ENCODE data around the gene SH3TC2. TPM values are rescaled to one million over a fixed set of nuclear protein-coding genes. Genes with fewer than 3 reads are reported as not detected.

The SH3TC2 gene
- total RNA-seq, 4 donors from 2014 or later: 1.9 to 8.2 (median 5.2) TPM

DNA sequence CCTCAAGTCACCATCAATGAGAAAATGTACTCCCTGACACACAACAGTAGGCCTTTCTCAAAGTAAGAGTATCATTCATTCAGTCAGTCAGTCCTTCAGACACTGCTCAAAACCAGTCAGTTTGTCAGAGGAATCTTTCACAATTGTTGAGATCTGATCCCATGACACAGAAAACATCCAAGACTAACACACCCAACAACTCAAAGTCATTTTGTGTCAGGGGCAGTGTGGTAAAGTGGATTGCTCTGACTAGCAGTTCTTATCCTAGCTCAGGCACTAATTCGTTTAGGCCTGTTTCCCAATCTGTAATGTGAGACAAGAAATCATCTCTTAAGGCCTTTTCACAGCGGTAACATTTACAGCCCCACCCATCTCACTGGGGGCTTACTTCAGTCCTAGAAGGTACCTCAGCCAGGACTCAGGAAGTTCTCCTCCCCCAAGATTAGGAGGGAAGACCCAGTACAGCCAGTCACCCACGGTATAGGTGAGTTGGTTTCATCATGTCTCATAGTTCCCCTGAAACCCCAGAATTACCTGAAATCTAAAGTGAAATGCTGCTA is 31.9 kb downstream of the SH3TC2 start:
- Histone ChIP-seq H3K36me3 (no peaks in the 10 kb centered on the region), H3K27ac (no peak overlapping the region), H3K9me3 (no peaks in the 10 kb centered on the region), H3K4me3 (no peak overlapping the region), H3K27me3 (no peaks in the 10 kb centered on the region), H3K4me1 (no peaks in the 10 kb centered on the region)
- no peak for TF ChIP-seq POLR2AphosphoS5 (IDR thresholded peaks at IDR 0.05)
- TF ChIP-seq, protein P1, sequence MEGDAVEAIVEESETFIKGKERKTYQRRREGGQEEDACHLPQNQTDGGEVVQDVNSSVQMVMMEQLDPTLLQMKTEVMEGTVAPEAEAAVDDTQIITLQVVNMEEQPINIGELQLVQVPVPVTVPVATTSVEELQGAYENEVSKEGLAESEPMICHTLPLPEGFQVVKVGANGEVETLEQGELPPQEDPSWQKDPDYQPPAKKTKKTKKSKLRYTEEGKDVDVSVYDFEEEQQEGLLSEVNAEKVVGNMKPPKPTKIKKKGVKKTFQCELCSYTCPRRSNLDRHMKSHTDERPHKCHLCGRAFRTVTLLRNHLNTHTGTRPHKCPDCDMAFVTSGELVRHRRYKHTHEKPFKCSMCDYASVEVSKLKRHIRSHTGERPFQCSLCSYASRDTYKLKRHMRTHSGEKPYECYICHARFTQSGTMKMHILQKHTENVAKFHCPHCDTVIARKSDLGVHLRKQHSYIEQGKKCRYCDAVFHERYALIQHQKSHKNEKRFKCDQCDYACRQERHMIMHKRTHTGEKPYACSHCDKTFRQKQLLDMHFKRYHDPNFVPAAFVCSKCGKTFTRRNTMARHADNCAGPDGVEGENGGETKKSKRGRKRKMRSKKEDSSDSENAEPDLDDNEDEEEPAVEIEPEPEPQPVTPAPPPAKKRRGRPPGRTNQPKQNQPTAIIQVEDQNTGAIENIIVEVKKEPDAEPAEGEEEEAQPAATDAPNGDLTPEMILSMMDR (IDR thresholded peaks at IDR 0.05): no peak
- no peak for TF ChIP-seq EP300 (IDR thresholded peaks at IDR 0.05)
- no peak for TF ChIP-seq POLR2A (IDR thresholded peaks at IDR 0.05)
- 90% methylated on average over 3 of the region's 3 CpGs for WGBS
- no peak for DNase-seq (ENCODE audit: low spot score in 2 of 2)

DNA sequence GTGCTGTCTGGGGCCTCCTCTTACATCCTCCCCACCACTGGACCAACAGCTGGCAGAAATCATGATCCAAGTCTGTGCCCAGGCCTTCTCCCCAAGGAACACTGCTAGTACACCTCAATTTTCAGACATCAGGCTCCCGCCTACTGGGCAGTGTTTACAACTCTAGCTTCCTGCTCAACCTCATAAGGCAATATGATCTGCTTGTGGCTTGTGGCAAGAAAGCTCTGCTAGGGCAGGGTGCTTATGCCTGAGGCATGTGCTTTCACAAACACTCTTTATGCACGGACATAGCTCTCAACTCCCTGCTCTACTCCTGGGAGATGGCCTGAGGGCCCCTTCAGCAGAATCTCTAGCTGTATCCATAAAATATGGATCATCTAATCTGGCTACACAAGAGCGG is 32.5 kb downstream of the SH3TC2 start:
- Histone ChIP-seq H3K4me3 (no peak overlapping the region), H3K4me1 (no peaks in the 10 kb centered on the region), H3K27me3 (no peaks in the 10 kb centered on the region), H3K27ac (no peak overlapping the region), H3K9me3 (no peaks in the 10 kb centered on the region), H3K36me3 (no peaks in the 10 kb centered on the region)
- no peak for TF ChIP-seq EP300 (IDR thresholded peaks at IDR 0.05)
- no peak for TF ChIP-seq POLR2A (IDR thresholded peaks at IDR 0.05)
- TF ChIP-seq, protein P1 (IDR thresholded peaks at IDR 0.05): no peak
- no peak for TF ChIP-seq POLR2AphosphoS5 (IDR thresholded peaks at IDR 0.05)
- no peak for DNase-seq (ENCODE audit: low spot score in 2 of 2)
- WGBS: 89% methylated on average over 2 of the region's 3 CpGs

DNA sequence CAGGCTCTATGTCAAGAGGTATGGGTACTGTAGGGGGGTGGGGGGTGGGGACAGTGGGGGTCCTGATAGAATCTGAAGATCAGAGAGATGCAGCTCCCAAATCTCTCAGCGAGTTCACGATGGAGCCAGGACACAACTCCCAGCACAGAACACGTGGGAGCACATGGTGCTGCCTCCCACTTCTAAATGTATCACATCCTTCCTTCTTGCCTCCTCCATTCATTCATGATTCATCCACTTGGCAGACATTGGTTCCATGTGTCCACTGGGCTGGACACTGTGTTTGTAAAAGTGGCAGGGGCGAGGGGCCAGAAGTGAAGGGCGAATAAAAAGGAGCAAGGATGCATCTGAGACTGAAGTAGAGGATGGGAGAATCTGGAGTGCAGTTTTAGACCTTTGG is 33.9 kb downstream of the SH3TC2 start:
- H3K4me3 ChIP-seq: no peak overlapping the region
- no peaks in the 10 kb centered on the region for H3K9me3 ChIP-seq
- H3K4me1 ChIP-seq: no peaks in the 10 kb centered on the region
- DNase-seq (ENCODE audit: low spot score in 2 of 2): no peak
- H3K36me3 ChIP-seq: no peaks in the 10 kb centered on the region
- TF ChIP-seq, protein P1 (IDR thresholded peaks at IDR 0.05): no peak
- TF ChIP-seq POLR2A (IDR thresholded peaks at IDR 0.05) (no peak), POLR2AphosphoS5 (IDR thresholded peaks at IDR 0.05) (no peak), EP300 (IDR thresholded peaks at IDR 0.05) (no peak)
- no peaks in the 10 kb centered on the region for H3K27me3 ChIP-seq
- H3K27ac ChIP-seq: no peak overlapping the region
- 89% methylated on average over 5 of the region's 5 CpGs for WGBS

DNA sequence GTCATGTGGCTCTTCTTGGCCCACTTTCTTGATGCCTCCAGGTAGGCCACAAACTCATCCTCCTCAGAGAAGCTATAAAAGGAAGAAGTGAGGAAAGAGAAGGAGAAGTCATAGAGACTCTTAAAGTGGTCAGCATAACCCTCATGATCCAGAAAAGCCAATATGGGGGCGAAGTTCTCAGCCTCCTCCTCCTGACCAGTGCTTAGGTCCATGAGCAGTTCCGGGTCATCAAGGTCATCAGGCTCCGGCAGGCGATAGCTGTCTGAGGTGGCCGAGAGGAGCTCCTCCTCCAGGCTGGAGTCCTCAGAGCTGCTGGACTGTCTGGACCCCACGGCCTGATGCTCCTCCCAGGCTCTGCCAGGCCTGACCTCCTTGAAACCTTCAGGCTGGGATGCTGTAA is 34.7 kb downstream of the SH3TC2 start:
- Histone ChIP-seq H3K9me3 (no peaks in the 10 kb centered on the region), H3K36me3 (no peaks in the 10 kb centered on the region), H3K4me1 (no peaks in the 10 kb centered on the region), H3K27me3 (no peaks in the 10 kb centered on the region), H3K4me3 (no peak overlapping the region), H3K27ac (no peak overlapping the region)
- DNase-seq (ENCODE audit: low spot score in 2 of 2): no peak
- TF ChIP-seq POLR2A (IDR thresholded peaks at IDR 0.05): no peak
- TF ChIP-seq, protein P1 (IDR thresholded peaks at IDR 0.05): no peak
- no peak for TF ChIP-seq POLR2AphosphoS5 (IDR thresholded peaks at IDR 0.05)
- TF ChIP-seq EP300 (IDR thresholded peaks at IDR 0.05): no peak
- WGBS: 97% methylated on average over 4 of the region's 6 CpGs

DNA sequence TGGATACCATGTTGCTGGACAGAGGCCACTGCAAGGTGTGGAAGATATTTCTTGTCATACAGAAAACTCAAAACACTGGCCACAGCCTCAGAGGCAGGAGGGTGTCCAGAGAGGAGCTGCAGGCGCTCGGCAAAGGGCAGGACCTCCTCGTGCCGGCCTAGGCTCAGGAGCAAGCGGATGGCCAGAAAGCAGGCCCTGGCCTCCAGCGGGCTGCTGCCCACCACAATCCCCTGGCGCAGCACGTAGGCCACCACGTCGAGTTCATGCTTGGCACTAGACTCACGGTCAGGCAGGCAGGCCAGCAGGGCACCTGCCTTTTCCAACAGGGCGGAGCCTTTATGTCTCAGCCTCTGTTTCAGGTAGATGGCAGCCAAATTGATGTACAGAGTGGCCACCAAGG is 35.2 kb downstream of the SH3TC2 start:
- Histone ChIP-seq H3K4me3 (no peak overlapping the region), H3K4me1 (no peaks in the 10 kb centered on the region), H3K9me3 (no peaks in the 10 kb centered on the region), H3K36me3 (no peaks in the 10 kb centered on the region), H3K27ac (no peak overlapping the region), H3K27me3 (no peaks in the 10 kb centered on the region)
- WGBS: 95% methylated on average over 12 of the region's 12 CpGs
- DNase-seq (ENCODE audit: low spot score in 2 of 2): no peak
- TF ChIP-seq EP300 (IDR thresholded peaks at IDR 0.05): no peak
- TF ChIP-seq POLR2A (IDR thresholded peaks at IDR 0.05): no peak
- TF ChIP-seq POLR2AphosphoS5 (IDR thresholded peaks at IDR 0.05): no peak
- TF ChIP-seq, protein P1 (IDR thresholded peaks at IDR 0.05): no peak
